NCI-H510A treated with DMSO at 0.1 percent for 48 hours (cell line): ENCODE results near the gene COX4I1.
"Not testable (repeated sequence)": the region's sequence is repeated elsewhere in the genome, so short reads cannot be mapped to it uniquely, and the experiment has no call there.

Experiments
- DNase-seq: peaks from one replicate; lab custom pipeline; 2025; lab: John Stamatoyannopoulos, UW

The COX4I1 gene

DNA sequence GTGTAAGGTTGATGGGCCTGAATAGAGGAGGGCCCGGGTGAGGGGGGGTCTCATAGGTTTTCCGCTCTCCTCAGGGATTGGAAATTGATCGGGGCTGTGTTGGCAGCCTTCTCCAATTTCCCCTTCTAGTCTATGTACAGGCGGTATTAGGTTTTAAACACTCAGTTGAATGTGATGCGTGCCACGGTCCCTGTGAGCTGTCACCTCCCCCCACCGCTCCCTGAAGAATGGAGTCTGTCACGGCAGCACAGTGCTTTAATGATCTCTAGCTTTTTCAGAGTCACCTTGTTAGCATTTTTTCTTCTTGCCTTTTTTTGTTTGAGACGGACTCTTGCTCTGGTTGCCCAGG, 800 bp downstream of the COX4I1 start:
- DNase-seq: no peak

DNA sequence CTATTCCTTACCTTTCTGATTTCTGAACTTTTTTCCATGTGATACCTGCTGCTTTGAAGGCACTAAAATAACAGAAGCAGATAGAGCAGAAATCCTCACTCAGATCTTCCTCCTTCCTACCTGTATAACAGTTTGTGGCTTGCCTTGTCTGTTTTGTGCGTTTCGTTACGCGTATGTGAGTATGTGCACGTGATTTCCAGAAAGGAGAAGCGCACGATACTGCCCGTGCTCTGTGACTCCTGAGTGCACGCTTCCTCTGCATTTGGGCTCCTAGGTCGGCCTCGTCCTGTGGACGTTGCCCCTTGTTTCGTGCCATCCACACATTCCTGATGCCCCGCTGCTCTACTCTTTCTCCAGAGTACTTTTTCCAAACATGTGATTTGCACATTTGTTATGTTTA, 4.1 kb downstream of the COX4I1 start:
- no peak for DNase-seq

DNA sequence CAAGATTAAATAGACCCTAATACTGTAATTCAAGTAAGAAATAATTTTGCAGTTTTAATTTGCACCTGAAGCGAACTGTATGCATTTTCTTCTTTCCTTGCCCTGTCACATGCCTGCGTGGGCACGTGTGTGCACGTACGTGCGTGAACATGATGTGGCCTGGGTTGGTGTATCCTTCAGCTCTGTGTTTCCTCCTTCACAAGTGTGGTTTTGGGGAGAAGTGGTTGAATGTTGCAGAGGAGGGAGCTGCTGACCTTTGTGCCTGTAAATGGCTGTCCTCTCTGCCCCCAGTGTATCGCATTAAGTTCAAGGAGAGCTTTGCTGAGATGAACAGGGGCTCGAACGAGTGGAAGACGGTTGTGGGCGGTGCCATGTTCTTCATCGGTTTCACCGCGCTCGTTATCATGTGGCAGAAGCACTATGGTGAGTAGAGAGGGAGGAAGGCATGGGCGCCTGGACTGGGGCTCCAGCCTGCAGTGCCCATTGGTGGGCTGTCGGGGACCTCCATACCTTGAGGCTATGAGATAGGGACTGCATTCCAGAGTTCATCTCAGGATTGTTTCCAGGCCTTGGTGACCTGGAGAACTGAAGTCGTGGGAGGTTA, 6.0 kb downstream of the COX4I1 start:
- no peak for DNase-seq

DNA sequence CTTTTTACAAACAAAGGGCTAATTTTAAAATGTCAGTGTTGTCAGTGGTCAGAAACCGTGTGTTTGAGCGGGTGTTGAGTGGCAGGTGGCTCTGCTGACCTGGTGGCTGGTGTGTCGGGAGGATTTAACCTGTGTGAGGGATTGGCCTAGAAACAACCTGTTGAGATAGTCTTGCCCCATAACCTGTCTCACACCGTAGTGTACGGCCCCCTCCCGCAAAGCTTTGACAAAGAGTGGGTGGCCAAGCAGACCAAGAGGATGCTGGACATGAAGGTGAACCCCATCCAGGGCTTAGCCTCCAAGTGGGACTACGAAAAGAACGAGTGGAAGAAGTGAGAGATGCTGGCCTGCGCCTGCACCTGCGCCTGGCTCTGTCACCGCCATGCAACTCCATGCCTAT, 7.0 kb downstream of the COX4I1 start:
- DNase-seq: no peak

DNA sequence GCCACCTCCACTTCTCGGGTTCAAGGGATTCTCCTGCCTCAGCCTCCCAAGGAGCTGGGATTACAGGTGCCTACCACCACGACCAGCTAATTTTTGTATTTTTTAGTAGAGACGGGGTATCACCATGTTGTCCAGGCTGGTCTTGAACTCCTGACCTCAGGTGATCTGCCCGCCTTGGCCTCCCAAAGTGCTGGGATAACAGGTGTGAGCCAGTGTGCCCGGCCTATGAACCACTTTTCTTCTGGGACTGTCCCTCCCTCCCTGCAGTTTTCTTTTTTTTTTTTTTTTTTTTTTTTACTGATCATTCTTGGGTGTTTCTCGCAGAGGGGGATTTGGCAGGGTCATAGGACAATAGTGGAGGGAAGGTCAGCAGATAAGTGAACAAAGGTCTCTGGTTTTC, 7.8 kb downstream of the COX4I1 start:
- not testable (repeated sequence) for DNase-seq

DNA sequence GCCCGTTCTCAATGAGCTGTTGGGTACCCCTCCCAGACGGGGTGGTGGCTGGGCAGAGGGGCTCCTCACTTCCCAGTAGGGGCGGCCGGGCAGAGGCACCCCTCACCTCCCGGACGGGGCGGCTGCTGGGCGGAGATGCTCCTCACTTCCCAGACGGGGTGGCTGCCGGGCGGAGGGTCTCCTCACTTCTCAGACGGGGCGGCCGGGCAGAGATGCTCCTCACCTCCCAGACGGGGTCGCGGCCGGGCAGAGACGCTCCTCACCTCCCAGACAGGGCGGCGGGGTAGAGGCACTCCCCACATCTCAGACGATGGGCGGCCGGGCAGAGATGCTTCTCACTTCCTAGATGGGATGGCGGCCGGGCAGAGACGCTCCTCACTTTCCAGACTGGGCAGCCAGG, 8.6 kb downstream of the COX4I1 start:
- not testable (repeated sequence) for DNase-seq

DNA sequence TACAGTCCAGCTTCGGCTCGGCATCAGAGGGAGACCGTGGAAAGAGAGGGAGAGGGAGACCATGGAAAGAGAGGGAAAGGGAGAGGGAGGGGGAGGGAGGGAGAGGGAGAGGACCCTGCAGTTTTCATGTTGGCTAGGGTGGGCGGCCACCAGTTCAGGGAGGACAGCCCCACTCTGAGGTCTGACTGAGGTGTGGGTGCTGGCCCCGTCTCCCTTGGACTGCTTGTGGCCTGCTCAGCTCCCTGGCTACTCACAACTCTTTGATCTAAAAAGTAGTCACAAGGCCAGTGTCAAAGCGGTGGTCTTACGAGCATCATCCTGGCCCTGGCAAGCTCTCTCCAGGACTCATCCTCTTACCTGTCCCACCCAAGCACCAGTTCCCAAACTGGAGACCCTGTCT, 9.4 kb downstream of the COX4I1 start:
- no peak for DNase-seq

DNA sequence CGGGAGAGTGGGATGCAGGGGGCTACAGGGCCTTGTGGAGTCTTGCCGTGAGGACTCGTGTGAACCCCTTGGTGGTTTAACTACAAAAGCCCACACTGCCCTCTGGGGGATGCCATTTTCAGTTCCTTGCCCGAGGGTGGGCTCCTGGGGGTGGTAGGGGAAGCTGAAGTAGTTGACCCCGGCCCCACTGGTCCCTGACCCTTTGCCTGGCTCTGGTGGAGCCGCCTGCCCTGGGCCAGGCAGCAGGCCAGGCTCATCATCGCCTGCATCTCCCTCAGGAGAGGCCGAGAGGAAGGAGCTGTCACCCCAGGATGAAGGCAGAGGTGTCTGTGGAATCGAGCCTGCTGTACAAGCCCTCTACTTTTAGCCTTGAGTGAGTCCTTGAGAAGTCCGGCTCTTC, 10.2 kb downstream of the COX4I1 start:
- no peak for DNase-seq

DNA sequence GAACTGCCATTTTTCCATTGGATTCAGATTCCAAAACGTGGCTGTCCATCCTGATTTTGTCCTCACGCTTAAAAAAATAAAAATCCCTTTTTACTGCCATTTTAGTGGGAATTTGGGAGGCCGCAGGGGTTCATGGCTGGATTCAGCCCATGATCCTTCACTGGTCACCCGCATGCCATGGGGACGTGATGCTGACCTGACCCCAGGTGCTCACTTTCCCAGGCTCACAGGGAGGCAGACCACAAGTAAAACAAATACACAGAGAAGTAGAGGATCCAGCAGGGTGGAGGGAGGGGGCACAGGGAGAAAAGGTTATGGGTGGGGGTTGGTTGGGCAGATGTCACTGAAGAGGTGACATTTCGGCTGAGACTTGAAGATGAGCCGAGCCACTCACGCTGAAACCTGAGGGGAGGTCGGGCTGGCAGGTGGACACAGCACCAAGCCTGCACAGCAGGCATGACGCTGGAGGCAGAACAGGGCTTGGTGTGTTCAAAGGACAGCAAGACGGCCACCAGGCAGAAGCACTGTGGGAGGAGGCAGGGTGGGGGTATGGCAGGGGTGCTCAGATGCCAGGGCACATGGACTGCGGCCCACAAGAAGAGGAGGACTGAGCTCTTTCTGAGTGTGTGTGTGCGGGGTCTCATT, 10.7 kb downstream of the COX4I1 start:
- DNase-seq: no peak

DNA sequence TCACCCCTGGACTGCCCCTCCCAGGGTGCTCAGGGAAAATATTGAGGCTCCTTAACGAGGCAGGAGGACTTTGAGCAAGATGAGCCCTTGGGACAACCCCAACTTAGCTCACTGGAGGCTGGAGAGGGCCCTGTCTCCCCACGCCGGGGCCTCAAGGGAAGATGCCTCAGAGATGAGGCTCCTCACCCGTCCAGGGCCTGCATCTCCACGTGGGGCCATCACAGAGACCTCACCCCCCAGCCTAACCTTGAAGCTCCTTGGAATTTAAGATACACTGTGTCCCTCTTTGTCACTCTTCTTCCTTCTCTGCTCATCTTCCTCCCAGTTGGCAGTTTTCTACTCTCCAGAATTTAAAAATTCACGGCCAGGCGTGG, 11.2 kb downstream of the COX4I1 start:
- DNase-seq: no peak

DNA sequence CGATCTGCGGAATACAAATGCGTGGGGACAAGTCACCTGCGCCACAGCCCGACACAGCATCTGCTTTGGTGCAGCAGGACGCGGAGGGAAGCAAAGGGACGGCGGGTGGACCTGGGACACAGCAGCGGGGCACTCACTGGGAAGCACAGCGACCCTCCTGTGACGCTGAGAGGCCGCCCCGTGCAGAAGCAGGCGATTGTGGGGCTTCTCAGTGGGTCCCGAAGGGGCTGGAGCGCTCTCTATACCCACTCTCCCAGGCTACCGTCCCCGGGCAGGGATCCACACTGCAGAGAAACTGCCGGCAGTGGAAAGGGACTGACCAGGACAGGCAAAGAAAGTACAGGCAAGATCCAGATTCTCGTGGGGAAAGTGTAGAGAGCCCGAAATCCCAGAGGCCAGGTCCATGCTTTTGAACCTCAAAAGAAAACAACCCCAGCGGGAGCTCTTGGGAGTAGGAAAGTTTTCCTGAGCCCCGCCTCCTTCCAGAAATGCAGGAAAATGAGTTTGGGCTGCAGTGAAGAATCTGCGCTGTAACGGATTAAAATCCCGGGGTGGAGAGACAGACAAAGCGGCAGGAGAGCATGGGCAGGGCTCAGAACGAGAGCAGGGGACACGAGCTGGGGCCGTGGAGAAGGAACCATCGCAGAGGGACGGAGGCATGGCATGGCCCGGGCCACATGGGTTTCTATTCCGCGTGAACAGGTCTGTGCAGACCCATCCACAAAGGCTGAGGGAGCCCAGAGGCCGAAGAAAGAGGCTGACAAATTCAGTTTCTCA, 12.7 kb downstream of the COX4I1 start:
- DNase-seq: no peak

DNA sequence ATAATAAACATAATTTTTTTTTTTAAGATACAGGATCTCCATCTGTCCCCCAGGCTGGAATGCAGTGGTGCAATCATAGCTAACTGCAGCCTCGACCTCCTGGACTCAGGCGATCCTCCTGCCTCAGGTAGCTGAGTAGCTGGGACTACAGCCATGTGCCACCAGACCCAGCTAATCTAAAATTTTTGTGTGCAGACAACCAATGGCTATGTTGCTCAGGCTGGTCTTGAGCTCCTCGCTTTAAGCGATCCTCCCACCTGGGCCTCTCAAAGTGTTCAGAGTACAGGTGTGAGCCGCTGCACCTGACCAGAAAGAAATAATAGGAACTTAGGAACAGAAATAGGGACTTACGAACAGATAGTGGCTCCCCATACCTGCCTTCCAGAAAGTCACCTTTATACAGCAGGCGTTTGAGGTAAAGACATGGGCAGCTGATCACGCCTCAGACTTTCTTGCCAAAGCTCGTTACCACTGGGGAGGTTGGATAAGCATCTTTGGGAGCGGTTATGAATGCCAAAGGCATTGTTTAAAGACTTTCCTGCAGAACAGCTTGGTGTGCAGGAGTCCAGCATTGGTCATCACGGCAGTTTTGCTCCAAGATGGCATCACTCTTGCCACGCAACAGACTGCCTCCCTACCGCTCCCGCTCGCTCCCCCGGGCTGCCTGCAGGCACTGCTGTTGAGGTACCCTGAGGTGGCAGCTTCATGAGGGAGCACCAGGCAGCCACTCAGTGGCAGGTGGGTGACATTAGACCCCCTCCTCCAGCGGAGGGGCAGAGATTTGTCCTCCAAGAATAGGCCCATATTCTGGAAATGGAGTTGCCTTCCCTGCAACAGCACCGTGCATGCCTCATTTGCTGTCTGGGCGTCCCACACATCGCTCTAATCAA, 13.6 kb downstream of the COX4I1 start:
- no peak for DNase-seq

DNA sequence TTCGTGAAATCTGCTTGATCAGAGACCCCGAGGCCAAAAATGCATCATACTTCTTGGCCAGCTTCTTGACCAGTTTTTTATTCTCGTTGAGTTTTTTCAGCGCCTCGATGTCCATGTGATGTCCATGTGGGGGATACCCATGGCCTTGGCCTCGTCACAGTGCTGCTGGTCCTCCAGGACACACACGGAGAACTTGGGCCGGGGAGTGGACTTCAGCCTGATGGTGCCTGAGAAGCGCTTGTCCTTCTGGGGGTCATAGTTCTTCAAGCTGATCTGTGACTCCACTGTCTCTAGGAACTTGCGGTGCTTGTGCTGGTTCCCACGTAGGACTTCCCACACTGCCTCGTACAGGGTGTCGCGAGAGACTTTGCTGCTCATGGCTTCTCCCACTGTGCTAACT, 16.7 kb downstream of the COX4I1 start:
- no peak for DNase-seq

DNA sequence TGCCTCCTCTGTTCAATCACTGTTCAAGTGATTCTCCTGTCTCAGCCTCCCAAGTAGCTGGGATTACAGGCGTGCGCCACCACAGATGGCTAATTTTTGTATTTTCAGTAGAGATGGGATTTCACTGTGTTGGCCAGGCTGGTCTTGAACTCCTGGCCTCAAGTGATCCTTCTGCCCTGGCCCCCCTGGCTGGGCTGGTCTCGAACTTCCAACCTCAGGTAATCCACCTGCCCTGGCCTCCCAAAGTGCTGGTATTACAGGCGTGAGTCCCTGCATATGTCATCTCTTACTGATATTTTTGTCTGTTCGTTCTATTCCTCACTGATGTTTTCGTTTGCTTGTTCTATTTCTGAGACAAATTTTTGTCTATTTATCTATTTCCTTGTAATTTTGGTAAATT, 17.7 kb downstream of the COX4I1 start:
- DNase-seq: not testable (repeated sequence)

DNA sequence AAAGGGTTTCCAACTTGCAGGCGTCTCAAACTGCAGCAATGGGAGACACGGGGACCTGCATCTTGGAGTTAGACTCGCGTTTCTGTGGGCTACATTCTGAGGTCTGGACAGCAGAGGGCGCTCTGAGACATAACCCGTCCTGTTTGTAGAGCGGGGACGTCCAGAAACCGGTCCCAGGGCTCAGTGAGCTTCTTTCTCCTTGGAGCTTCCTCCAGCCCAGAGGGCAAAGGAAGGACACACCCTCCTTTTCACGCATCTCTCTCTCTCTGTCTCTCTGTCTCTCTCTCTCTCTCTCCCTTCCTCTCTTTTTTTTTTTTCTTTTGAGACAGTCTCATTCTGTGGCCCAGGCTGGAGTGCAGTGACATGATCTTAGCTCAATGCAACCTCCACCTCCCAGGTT, 19.8 kb downstream of the COX4I1 start:
- DNase-seq: peak; percentile 38

DNA sequence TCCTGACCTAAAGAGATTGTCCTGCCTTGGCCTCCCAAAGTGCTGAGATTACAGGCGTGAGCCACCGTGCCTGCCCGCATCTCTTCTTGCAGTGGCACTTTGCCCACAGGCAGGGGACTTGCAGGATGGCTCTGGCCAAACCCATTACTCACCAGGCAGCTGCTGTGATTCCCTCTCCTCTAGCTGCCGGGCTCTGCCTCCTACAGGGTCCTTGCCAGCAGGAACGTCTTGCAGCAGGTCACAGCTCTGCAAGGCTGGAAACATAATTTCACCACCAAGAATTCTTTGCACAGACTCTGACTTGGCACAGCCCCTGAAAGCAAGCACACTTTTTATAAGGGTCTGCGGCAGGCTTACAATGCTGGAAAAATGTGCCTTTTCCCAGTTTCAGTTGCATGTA, 20.3 kb downstream of the COX4I1 start:
- DNase-seq: no peak

DNA sequence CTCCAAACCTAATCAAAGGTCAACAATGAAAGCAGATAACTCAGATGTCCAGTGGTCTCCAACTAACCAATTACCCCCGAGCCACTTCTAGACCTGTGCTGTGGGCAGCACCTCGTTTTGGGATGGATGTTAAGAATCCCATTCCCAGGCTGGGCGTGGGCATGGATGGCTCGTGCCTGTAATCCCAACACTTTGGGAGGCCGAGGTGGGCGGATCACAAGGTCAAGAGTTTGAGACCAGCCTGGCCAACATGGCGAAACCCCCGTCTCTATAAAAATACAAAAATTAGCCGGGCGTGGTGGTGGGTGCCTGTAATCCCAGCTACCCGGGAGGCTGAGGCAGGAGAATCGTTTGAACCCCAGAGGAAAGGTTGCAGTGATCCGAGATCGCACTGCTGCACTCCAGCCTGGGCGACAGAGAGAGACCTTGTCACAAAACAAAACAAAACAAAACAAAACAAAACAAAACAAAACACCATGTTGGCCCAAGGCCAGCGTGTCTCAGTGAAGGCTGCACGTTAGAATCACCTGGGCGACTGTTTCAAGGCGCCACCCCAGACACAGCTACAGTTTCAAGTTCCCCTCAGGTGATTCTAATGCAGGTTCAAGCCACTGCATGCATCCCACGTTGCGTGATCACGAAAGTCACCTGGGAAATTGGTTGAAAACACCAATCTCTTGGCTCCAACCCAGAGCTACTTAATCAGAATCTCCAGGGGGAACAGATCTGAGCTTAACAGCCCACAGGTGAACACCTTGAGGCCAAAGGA, 21.3 kb downstream of the COX4I1 start:
- DNase-seq: no peak

DNA sequence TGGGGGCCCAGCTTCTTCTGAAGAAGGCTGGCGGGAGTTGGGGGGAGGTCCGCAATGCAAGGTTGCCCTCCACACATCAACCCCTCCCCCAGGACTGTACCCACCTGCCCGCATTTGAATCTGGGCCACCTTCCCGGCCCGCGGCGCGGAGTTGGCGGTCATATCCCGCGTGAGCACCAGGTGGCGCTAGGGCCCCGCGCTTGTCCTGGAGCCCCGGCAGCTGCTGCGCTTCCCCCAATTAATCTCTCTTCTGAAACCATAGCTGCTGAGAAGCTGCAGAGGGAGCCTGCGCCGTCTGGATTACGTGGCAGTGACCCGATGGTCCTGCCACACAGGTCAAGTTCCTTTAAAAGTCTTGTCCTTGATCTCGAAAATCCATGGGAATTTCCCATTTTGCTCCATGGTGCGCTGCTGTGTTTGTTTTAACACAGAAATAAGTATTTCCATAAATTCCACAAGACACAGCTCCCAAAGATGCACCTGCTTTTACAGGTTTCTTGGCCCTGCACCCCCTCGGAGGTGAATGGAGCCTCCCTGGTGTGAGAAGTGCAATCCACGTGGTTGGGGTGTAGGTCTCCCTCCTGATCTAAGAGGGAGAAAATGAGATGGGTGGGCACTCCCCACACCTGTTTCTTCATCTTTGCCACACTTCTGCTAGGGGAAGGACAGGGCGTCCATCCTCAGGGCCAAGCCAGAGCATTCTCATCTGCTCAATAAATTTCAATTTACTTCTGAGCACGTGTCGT, 22.1 kb downstream of the COX4I1 start:
- peak; percentile 73 for DNase-seq

DNA sequence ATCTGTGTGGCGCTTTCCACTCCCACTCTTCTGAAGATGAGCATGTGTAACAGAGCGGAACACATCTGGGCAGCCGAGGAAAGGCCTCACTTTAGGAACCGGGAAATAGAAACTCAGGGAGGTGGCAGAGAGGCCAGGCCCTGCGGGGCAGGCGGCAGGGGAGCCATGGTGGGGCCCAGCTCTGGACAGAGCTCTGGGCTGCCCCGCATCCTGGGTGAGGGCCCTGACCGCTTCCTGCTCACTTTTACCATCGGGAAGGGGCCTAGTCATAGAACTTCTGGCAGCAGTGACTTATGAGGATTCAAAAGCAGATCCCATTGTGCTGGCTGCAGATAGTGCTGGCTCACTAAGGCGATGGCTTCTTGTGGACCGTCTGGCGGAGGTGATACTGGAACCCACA, 22.6 kb downstream of the COX4I1 start:
- no peak for DNase-seq

DNA sequence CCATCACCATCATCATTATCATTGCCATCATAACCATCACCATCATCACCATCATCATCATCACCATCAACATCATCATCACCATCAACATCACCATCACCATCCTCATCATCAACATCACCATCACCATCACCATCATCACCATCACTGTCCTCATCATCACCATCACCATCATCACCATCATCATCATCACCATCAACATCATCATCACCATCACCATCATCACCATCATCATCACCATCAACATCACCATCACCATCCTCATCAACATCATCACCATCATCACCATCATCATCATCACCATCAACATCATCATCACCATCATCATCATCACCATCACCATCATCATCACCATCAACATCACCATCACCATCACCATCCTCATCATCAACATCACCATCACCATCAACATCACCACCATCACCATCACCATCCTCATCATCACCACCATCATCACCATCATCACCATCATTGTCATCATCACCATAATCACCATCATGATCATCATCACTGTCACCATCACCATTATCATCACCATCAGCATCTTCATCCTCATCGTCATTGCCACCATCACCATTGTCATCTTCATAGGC, 23.9 kb downstream of the COX4I1 start:
- no peak for DNase-seq
